Activated CD8-positive, alpha-beta T cell treated with anti-CD3 and anti-CD28 coated beads, Interleukin-2, amount 10 ng/mL, durations not matched to agents 7 days and 5 days (primary cell): ENCODE results near the gene C22orf39. TPM values are rescaled to one million over a fixed set of nuclear protein-coding genes. Genes with fewer than 3 reads are reported as not detected.
A peak's percentile ranks its signal among the peaks of the same experiment; 100 is the strongest.

Experiments
- ATAC-seq: fragments of 150-1000 bp; cut with Tn5 transposase; one replicate; pipeline ENCODE4 v1.10.0; 2021; ENCODE audit warnings: moderate library complexity
- CTCF ChIA-PET: fragments of 350-600 bp; sonication (Branson Sonifier 250); formaldehyde crosslinking; loops from one replicate; lab custom pipeline; 2021; ENCODE audit warnings: antibody characterized with exemption; lab: Charles Lee
- POLR2A ChIA-PET: fragments of 350-600 bp; sonication (Branson Sonifier 250); formaldehyde crosslinking; loops from one replicate; lab custom pipeline; 2021; ENCODE audit warnings: antibody characterized with exemption; lab: Charles Lee
- DNase-seq: peaks from one replicate; pipeline ENCODE4 v3.0.0-alpha.2; 2020
- H3K27ac Mint-ChIP-seq: one replicate; pipeline ENCODE4 v1.8.0; 2021; ENCODE audit warnings: mild to moderate bottlenecking, mixed read lengths
- H3K27me3 Mint-ChIP-seq: one replicate; pipeline ENCODE4 v1.8.0; 2021; ENCODE audit warnings: low read depth, mixed read lengths
- H3K36me3 Mint-ChIP-seq: one replicate; pipeline ENCODE4 v1.8.0; 2021; ENCODE audit warnings: low read depth, mixed read lengths
- H3K4me1 Mint-ChIP-seq: one replicate; pipeline ENCODE4 v1.8.0; 2021; ENCODE audit warnings: low read depth, mixed read lengths
- H3K4me3 Mint-ChIP-seq: one replicate; pipeline ENCODE4 v1.8.0; 2021; ENCODE audit warnings: mild to moderate bottlenecking, mixed read lengths
- H3K9me3 Mint-ChIP-seq: one replicate; pipeline ENCODE4 v1.8.0; 2022; ENCODE audit warnings: mixed read lengths; ENCODE audit not compliant: insufficient read depth
- total RNA-seq, 2 experiments: library from RNA; stranded (reverse); gene quantifications; one replicate each; pipeline ENCODE4 v1.2.3, GENCODE V29; 2021

C22orf39 gene
- total RNA-seq, 2 experiments from 2014 or later = 33.9 to 35.0 TPM

GRCh38 chr22:19420321-19420720 lies 27.2 kb downstream of the C22orf39 start:
- H3K36me3 Mint-ChIP-seq = peaks cover 22% of the 10 kb centered on the region
- peaks cover 66% of the 10 kb centered on the region for H3K4me1 Mint-ChIP-seq
- peak overlapping the region; percentile 89 for H3K27ac Mint-ChIP-seq
- POLR2A ChIA-PET = interaction anchor here (1.6 to 4.6 kb wide), 2 partner anchors 11 to 59 kb away, joined by 5 to 49 read pairs; partner anchors contain the start of genes CDC45, HIRA, MRPL40 and UFD1
- no peaks in the 10 kb centered on the region for H3K9me3 Mint-ChIP-seq
- CTCF ChIA-PET = interaction anchor here (1.1 to 1.7 kb wide), 4 partner anchors 10 to 209 kb away, joined by 3 to 4 read pairs (median 4); partner anchors contain the start of genes HIRA and MRPL40
- no peak for ATAC-seq
- no peak for DNase-seq
- H3K4me3 Mint-ChIP-seq = no peak overlapping the region
- no peaks in the 10 kb centered on the region for H3K27me3 Mint-ChIP-seq

GRCh38 chr22:19419464-19420178 lies 27.9 kb downstream of the C22orf39 start:
- peaks cover 24% of the 10 kb centered on the region for H3K36me3 Mint-ChIP-seq
- DNase-seq (peak; percentile 64), ATAC-seq (peak; percentile 93)
- CTCF ChIA-PET = interaction anchor here (1.1 to 1.7 kb wide), 4 partner anchors 11 to 210 kb away, joined by 3 to 4 read pairs (median 4); partner anchors contain the start of genes HIRA and MRPL40
- H3K4me1 Mint-ChIP-seq = peaks cover 59% of the 10 kb centered on the region
- peak overlapping the region; percentile 89 for H3K27ac Mint-ChIP-seq
- POLR2A ChIA-PET = interaction anchor here (1.0 to 4.6 kb wide), 3 partner anchors 11 to 60 kb away, joined by 5 to 49 read pairs (median 5); partner anchors contain the start of genes C22orf39, CDC45, HIRA and MRPL40
- H3K9me3 Mint-ChIP-seq = no peaks in the 10 kb centered on the region
- H3K27me3 Mint-ChIP-seq = no peaks in the 10 kb centered on the region
- peak overlapping the region; percentile 32 for H3K4me3 Mint-ChIP-seq

- H3K27ac Mint-ChIP-seq = peak overlapping the region; percentile 89
- no peak for DNase-seq
Observed at GRCh38 chr22:19419086-19419463, 28.4 kb downstream of the C22orf39 start.

GRCh38 chr22:19412923-19413322 lies 34.6 kb downstream of the C22orf39 start:
- ATAC-seq (no peak), DNase-seq (no peak)
- no peak overlapping the region for H3K4me3 Mint-ChIP-seq
- H3K9me3 Mint-ChIP-seq = no peaks in the 10 kb centered on the region
- POLR2A ChIA-PET = interaction anchor here (1.6 kb wide), 1 partner anchor 20 kb away, joined by 4 read pairs; the partner anchor contains the start of gene MRPL40
- H3K27ac Mint-ChIP-seq = peak overlapping the region; percentile 22
- CTCF ChIA-PET = no interaction called here
- H3K27me3 Mint-ChIP-seq = no peaks in the 10 kb centered on the region
- peaks cover 34% of the 10 kb centered on the region for H3K36me3 Mint-ChIP-seq
- H3K4me1 Mint-ChIP-seq = peaks cover 5% of the 10 kb centered on the region

More at GRCh38 chr22:19419086-19419463, 28.4 kb downstream of the C22orf39 start:
- no peaks in the 10 kb centered on the region for H3K27me3 Mint-ChIP-seq
- CTCF ChIA-PET = no interaction called here
- no peaks in the 10 kb centered on the region for H3K9me3 Mint-ChIP-seq
- peaks cover 21% of the 10 kb centered on the region for H3K36me3 Mint-ChIP-seq
- H3K4me1 Mint-ChIP-seq = peaks cover 57% of the 10 kb centered on the region
- no peak overlapping the region for H3K4me3 Mint-ChIP-seq
- POLR2A ChIA-PET = interaction anchor here (1.0 to 4.6 kb wide), 3 partner anchors 12 to 60 kb away, joined by 5 to 49 read pairs (median 5); partner anchors contain the start of genes C22orf39, CDC45, HIRA and MRPL40
- peak; percentile 34 for ATAC-seq

GRCh38 chr22:19412478-19412877 lies 35.0 kb downstream of the C22orf39 start:
- H3K27ac Mint-ChIP-seq = peak overlapping the region; percentile 22
- ChIA-PET CTCF (no interaction called here), POLR2A (interaction anchor here (1.6 kb wide), 1 partner anchor 20 kb away, joined by 4 read pairs; the partner anchor contains the start of gene MRPL40)
- no peak overlapping the region for H3K4me3 Mint-ChIP-seq
- H3K36me3 Mint-ChIP-seq = peaks cover 35% of the 10 kb centered on the region
- DNase-seq = no peak
- no peak for ATAC-seq
- H3K27me3 Mint-ChIP-seq = no peaks in the 10 kb centered on the region
- H3K4me1 Mint-ChIP-seq = peaks cover 2% of the 10 kb centered on the region
- H3K9me3 Mint-ChIP-seq = no peaks in the 10 kb centered on the region

- Mint-ChIP-seq H3K27ac (peak overlapping the region; percentile 18), H3K4me1 (peaks cover 2% of the 10 kb centered on the region)
- POLR2A ChIA-PET = no interaction called here
Observed at GRCh38 chr22:19411690-19412045, 35.8 kb downstream of the C22orf39 start.

GRCh38 chr22:19410941-19411689 lies 36.4 kb downstream of the C22orf39 start:
- no peaks in the 10 kb centered on the region for H3K27me3 Mint-ChIP-seq
- DNase-seq (no peak), ATAC-seq (no peak)
- peaks cover 42% of the 10 kb centered on the region for H3K36me3 Mint-ChIP-seq
- ChIA-PET CTCF (no interaction called here), POLR2A (no interaction called here)
- H3K27ac Mint-ChIP-seq = peak overlapping the region; percentile 18
- no peak overlapping the region for H3K4me3 Mint-ChIP-seq
- no peaks in the 10 kb centered on the region for H3K9me3 Mint-ChIP-seq
- peaks cover 2% of the 10 kb centered on the region for H3K4me1 Mint-ChIP-seq

More at GRCh38 chr22:19411690-19412045, 35.8 kb downstream of the C22orf39 start:
- Mint-ChIP-seq H3K27me3 (no peaks in the 10 kb centered on the region), H3K9me3 (no peaks in the 10 kb centered on the region), H3K36me3 (peaks cover 40% of the 10 kb centered on the region), H3K4me3 (no peak overlapping the region)
- CTCF ChIA-PET = no interaction called here
- DNase-seq (no peak), ATAC-seq (no peak)

- ChIA-PET POLR2A (no interaction called here), CTCF (no interaction called here)
- DNase-seq (no peak), ATAC-seq (no peak)
- Mint-ChIP-seq H3K27me3 (no peaks in the 10 kb centered on the region), H3K36me3 (peaks cover 46% of the 10 kb centered on the region), H3K9me3 (no peaks in the 10 kb centered on the region), H3K4me1 (no peaks in the 10 kb centered on the region), H3K27ac (no peak overlapping the region), H3K4me3 (no peak overlapping the region)
Observed at GRCh38 chr22:19407649-19408606, 39.6 kb downstream of the C22orf39 start.

- DNase-seq (no peak), ATAC-seq (no peak)
- no peaks in the 10 kb centered on the region for H3K9me3 Mint-ChIP-seq
- no peaks in the 10 kb centered on the region for H3K4me1 Mint-ChIP-seq
- ChIA-PET POLR2A (interaction anchor here (0.6 kb wide), 1 partner anchor 40 kb away, joined by 3 read pairs; no protein-coding TSS in a partner anchor), CTCF (interaction anchor here (1.2 kb wide), 1 partner anchor 71 kb away, joined by 4 read pairs; no protein-coding TSS in a partner anchor)
- no peaks in the 10 kb centered on the region for H3K27me3 Mint-ChIP-seq
- no peak overlapping the region for H3K4me3 Mint-ChIP-seq
- H3K27ac Mint-ChIP-seq = no peak overlapping the region
- peaks cover 47% of the 10 kb centered on the region for H3K36me3 Mint-ChIP-seq
Observed at GRCh38 chr22:19406846-19407245, 40.7 kb downstream of the C22orf39 start.

- H3K27ac Mint-ChIP-seq = no peak overlapping the region
- ChIA-PET CTCF (interaction anchor here (1.2 kb wide), 1 partner anchor 72 kb away, joined by 4 read pairs; no protein-coding TSS in a partner anchor), POLR2A (interaction anchor here (0.6 kb wide), 1 partner anchor 41 kb away, joined by 3 read pairs; no protein-coding TSS in a partner anchor)
- ATAC-seq = peak; percentile 36
- no peaks in the 10 kb centered on the region for H3K27me3 Mint-ChIP-seq
- H3K36me3 Mint-ChIP-seq = peaks cover 52% of the 10 kb centered on the region
- no peak overlapping the region for H3K4me3 Mint-ChIP-seq
- no peaks in the 10 kb centered on the region for H3K9me3 Mint-ChIP-seq
- no peak for DNase-seq
- no peaks in the 10 kb centered on the region for H3K4me1 Mint-ChIP-seq
Observed at GRCh38 chr22:19406281-19406811, 41.2 kb downstream of the C22orf39 start.
